ENCODE measurements around the gene ZRSR2. TPM values are rescaled to one million over a fixed set of nuclear protein-coding genes. Genes with fewer than 3 reads are reported as not detected.
A peak's percentile ranks its signal among the peaks of the same experiment; 100 is the strongest.

ZRSR2 gene
- total and polyA plus RNA-seq, 10 of the 15 experiments (the other 5 are each of a cell fraction or from before 2014, with no cell fraction given): 8.8 to 34.1 (median 15.6) TPM

DNA sequence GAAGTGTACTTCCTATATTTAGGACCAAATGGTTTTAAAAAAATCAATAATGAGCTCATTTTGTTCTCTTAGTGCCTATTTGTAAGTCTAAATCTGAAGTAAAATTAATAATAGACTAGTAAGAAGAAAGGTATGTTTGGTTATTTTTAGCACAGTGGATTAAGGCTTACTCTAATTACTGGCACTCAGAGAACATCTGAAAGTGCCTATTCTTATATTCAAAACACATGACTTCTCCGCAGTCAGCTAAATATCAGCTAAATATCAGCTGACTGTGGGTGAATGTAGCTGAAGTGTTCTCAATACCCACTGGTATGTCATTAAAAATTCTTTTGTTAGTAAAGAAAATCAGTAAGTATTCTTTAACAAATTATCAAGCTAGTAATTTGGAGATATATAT is 58.3 kb downstream of the ZRSR2 start (continued):
- TF ChIP-seq SMARCA5 (IDR thresholded peaks at IDR 0.05) (no peak), SMC3 (IDR thresholded peaks at IDR 0.05; ENCODE audit: borderline replicate concordance, low read length) (no peak), JUND (IDR thresholded peaks at IDR 0.05; ENCODE audit: low read depth, low read length) (no peak), MEF2B (IDR thresholded peaks at IDR 0.05; ENCODE audit: partially characterized antibody, poor library complexity, severe bottlenecking) (peak; percentile 45), ZBED1 (IDR thresholded peaks at IDR 0.05; ENCODE audit: borderline replicate concordance) (no peak), RB1 (IDR thresholded peaks at IDR 0.05; ENCODE audit: borderline replicate concordance) (no peak), FOS (IDR thresholded peaks at IDR 0.05; ENCODE audit: borderline replicate concordance, extremely low read depth, insufficient read length) (no peak), IKZF1 (conservative IDR thresholded peaks at IDR 0.05) (no peak), JUNB (IDR thresholded peaks at IDR 0.05) (no peak), NFYA (IDR thresholded peaks at IDR 0.05; ENCODE audit: borderline replicate concordance, low read depth, low read length) (no peak), BHLHE40 (IDR thresholded peaks at IDR 0.05; ENCODE audit: borderline replicate concordance in 1 of 2, low read depth in 2 of 2, low read length in 1 of 2) (peak in 1 of 2 experiments; percentile 5; a peak in 1 of 4 replicates), ATF7 (IDR thresholded peaks at IDR 0.05; ENCODE audit: low read depth) (peak; percentile 38; the same call in 1 of the 2 replicates)
- TF ChIP-seq, protein P1, sequence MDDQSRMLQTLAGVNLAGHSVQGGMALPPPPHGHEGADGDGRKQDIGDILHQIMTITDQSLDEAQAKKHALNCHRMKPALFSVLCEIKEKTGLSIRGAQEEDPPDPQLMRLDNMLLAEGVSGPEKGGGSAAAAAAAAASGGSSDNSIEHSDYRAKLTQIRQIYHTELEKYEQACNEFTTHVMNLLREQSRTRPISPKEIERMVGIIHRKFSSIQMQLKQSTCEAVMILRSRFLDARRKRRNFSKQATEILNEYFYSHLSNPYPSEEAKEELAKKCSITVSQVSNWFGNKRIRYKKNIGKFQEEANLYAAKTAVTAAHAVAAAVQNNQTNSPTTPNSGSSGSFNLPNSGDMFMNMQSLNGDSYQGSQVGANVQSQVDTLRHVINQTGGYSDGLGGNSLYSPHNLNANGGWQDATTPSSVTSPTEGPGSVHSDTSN (IDR thresholded peaks at IDR 0.05; ENCODE audit: insufficient replicate concordance, low read depth, low read length): no peak
- TF ChIP-seq, protein P2, sequence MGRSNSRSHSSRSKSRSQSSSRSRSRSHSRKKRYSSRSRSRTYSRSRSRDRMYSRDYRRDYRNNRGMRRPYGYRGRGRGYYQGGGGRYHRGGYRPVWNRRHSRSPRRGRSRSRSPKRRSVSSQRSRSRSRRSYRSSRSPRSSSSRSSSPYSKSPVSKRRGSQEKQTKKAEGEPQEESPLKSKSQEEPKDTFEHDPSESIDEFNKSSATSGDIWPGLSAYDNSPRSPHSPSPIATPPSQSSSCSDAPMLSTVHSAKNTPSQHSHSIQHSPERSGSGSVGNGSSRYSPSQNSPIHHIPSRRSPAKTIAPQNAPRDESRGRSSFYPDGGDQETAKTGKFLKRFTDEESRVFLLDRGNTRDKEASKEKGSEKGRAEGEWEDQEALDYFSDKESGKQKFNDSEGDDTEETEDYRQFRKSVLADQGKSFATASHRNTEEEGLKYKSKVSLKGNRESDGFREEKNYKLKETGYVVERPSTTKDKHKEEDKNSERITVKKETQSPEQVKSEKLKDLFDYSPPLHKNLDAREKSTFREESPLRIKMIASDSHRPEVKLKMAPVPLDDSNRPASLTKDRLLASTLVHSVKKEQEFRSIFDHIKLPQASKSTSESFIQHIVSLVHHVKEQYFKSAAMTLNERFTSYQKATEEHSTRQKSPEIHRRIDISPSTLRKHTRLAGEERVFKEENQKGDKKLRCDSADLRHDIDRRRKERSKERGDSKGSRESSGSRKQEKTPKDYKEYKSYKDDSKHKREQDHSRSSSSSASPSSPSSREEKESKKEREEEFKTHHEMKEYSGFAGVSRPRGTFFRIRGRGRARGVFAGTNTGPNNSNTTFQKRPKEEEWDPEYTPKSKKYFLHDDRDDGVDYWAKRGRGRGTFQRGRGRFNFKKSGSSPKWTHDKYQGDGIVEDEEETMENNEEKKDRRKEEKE (IDR thresholded peaks at IDR 0.05): no peak
- TF ChIP-seq, protein P3, sequence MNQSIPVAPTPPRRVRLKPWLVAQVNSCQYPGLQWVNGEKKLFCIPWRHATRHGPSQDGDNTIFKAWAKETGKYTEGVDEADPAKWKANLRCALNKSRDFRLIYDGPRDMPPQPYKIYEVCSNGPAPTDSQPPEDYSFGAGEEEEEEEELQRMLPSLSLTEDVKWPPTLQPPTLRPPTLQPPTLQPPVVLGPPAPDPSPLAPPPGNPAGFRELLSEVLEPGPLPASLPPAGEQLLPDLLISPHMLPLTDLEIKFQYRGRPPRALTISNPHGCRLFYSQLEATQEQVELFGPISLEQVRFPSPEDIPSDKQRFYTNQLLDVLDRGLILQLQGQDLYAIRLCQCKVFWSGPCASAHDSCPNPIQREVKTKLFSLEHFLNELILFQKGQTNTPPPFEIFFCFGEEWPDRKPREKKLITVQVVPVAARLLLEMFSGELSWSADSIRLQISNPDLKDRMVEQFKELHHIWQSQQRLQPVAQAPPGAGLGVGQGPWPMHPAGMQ (IDR thresholded peaks at IDR 0.05; ENCODE audit: borderline replicate concordance): no peak
- TF ChIP-seq, protein P4, sequence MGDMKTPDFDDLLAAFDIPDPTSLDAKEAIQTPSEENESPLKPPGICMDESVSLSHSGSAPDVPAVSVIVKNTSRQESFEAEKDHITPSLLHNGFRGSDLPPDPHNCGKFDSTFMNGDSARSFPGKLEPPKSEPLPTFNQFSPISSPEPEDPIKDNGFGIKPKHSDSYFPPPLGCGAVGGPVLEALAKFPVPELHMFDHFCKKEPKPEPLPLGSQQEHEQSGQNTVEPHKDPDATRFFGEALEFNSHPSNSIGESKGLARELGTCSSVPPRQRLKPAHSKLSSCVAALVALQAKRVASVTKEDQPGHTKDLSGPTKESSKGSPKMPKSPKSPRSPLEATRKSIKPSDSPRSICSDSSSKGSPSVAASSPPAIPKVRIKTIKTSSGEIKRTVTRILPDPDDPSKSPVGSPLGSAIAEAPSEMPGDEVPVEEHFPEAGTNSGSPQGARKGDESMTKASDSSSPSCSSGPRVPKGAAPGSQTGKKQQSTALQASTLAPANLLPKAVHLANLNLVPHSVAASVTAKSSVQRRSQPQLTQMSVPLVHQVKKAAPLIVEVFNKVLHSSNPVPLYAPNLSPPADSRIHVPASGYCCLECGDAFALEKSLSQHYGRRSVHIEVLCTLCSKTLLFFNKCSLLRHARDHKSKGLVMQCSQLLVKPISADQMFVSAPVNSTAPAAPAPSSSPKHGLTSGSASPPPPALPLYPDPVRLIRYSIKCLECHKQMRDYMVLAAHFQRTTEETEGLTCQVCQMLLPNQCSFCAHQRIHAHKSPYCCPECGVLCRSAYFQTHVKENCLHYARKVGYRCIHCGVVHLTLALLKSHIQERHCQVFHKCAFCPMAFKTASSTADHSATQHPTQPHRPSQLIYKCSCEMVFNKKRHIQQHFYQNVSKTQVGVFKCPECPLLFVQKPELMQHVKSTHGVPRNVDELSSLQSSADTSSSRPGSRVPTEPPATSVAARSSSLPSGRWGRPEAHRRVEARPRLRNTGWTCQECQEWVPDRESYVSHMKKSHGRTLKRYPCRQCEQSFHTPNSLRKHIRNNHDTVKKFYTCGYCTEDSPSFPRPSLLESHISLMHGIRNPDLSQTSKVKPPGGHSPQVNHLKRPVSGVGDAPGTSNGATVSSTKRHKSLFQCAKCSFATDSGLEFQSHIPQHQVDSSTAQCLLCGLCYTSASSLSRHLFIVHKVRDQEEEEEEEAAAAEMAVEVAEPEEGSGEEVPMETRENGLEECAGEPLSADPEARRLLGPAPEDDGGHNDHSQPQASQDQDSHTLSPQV (IDR thresholded peaks at IDR 0.05): no peak
- TF ChIP-seq, protein P5, sequence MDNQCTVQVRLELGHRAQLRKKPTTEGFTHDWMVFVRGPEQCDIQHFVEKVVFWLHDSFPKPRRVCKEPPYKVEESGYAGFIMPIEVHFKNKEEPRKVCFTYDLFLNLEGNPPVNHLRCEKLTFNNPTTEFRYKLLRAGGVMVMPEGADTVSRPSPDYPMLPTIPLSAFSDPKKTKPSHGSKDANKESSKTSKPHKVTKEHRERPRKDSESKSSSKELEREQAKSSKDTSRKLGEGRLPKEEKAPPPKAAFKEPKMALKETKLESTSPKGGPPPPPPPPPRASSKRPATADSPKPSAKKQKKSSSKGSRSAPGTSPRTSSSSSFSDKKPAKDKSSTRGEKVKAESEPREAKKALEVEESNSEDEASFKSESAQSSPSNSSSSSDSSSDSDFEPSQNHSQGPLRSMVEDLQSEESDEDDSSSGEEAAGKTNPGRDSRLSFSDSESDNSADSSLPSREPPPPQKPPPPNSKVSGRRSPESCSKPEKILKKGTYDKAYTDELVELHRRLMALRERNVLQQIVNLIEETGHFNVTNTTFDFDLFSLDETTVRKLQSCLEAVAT (IDR thresholded peaks at IDR 0.05): no peak
